Measurements from ENCODE around the gene PLCE1.

The PLCE1 gene

GRCh38 chr10:94036766-94037033 lies 43.0 kb downstream of the PLCE1 start:
- TF ChIP-seq ZFX (IDR thresholded peaks at IDR 0.05) (no peak), CTCF (conservative IDR thresholded peaks at IDR 0.05) (no peak)
- no peak overlapping the region for H3K27ac ChIP-seq

GRCh38 chr10:94037286-94037685 lies 43.6 kb downstream of the PLCE1 start:
- no peak overlapping the region for H3K27ac ChIP-seq
- TF ChIP-seq CTCF (conservative IDR thresholded peaks at IDR 0.05) (no peak), ZFX (IDR thresholded peaks at IDR 0.05) (no peak)

- H3K27ac ChIP-seq: no peak overlapping the region
- TF ChIP-seq ZFX (IDR thresholded peaks at IDR 0.05) (no peak), CTCF (conservative IDR thresholded peaks at IDR 0.05) (no peak)
Measured at GRCh38 chr10:94038024-94038423, 44.3 kb downstream of the PLCE1 start.

- H3K27ac ChIP-seq: no peak overlapping the region
- TF ChIP-seq CTCF (conservative IDR thresholded peaks at IDR 0.05) (no peak), ZFX (IDR thresholded peaks at IDR 0.05) (no peak)
Measured at GRCh38 chr10:94041206-94041605, 47.5 kb downstream of the PLCE1 start.

GRCh38 chr10:94042001-94042833 lies 48.5 kb downstream of the PLCE1 start:
- TF ChIP-seq ZFX (IDR thresholded peaks at IDR 0.05) (no peak), CTCF (conservative IDR thresholded peaks at IDR 0.05) (no peak)
- H3K27ac ChIP-seq: no peak overlapping the region

- no peak overlapping the region for H3K27ac ChIP-seq
- TF ChIP-seq ZFX (IDR thresholded peaks at IDR 0.05) (no peak), CTCF (conservative IDR thresholded peaks at IDR 0.05) (no peak)
Measured at GRCh38 chr10:94042834-94043175, 49.1 kb downstream of the PLCE1 start.

Measured in C4-2B (cell line).